PFSK-1 (cell line): Measurements from ENCODE around the gene RIBC1.

Source experiments
- FOXP2 ChIP-seq: optimal IDR thresholded peaks from 2 replicates; pipeline ENCODE3; 2011; ENCODE audit warnings: borderline replicate concordance, control low read depth, inconsistent platforms; ENCODE audit not compliant: insufficient read depth; ENCODE audit errors: extremely low read length, extremely low read depth
- POLR2AphosphoS5 ChIP-seq: IDR thresholded peaks from 2 replicates; pipeline ENCODE4 v1.6.1; 2012; ENCODE audit warnings: low read depth, mild to moderate bottlenecking, control low read depth, low read length, moderate library complexity
- REST ChIP-seq, 2 experiments: IDR thresholded peaks; 2 replicates each; pipeline versions ENCODE4 v1.6.1 to v1.8.0; 2011 to 2012; ENCODE audit warnings: low read depth in 2 of 2, low read length in 2 of 2, control low read depth in 1 of 2, inconsistent platforms in 1 of 2, mild to moderate bottlenecking in 1 of 2, moderate library complexity in 1 of 2; ENCODE audit not compliant: insufficient read depth in 1 of 2
- SIN3A ChIP-seq: IDR thresholded peaks from 2 replicates; pipeline ENCODE4 v1.6.1; 2012; ENCODE audit warnings: mild to moderate bottlenecking, low read length, moderate library complexity, borderline replicate concordance; ENCODE audit not compliant: insufficient read depth
- TAF1 ChIP-seq: IDR thresholded peaks from 2 replicates; pipeline ENCODE4 v1.6.1; 2012; ENCODE audit warnings: low read length, control low read depth, borderline replicate concordance; ENCODE audit not compliant: insufficient read depth

The RIBC1 gene

GRCh38 chrX:53445977-53446376 lies 23.3 kb downstream of the RIBC1 start:
- TF ChIP-seq TAF1 (no peak), POLR2AphosphoS5 (no peak), SIN3A (no peak), REST (IDR thresholded peaks at IDR 0.05; ENCODE audit: insufficient read depth in 1 of 2, low read depth in 2 of 2, low read length in 2 of 2) (no peak), FOXP2 (no peak)

GRCh38 chrX:53447441-53447840 lies 24.8 kb downstream of the RIBC1 start:
- TF ChIP-seq TAF1 = no peak

- no peak for TF ChIP-seq REST (IDR thresholded peaks at IDR 0.05; ENCODE audit: insufficient read depth in 1 of 2, low read depth in 2 of 2, low read length in 2 of 2)
- TF ChIP-seq FOXP2 = no peak
- no peak for TF ChIP-seq POLR2AphosphoS5
- no peak for TF ChIP-seq SIN3A
- no peak for TF ChIP-seq TAF1
Measured at GRCh38 chrX:53449632-53450031, 27.0 kb downstream of the RIBC1 start.

GRCh38 chrX:53452812-53453211 lies 30.1 kb downstream of the RIBC1 start:
- no peak for TF ChIP-seq FOXP2
- TF ChIP-seq TAF1 = no peak
- no peak for TF ChIP-seq REST (IDR thresholded peaks at IDR 0.05; ENCODE audit: insufficient read depth in 1 of 2, low read depth in 2 of 2, low read length in 2 of 2)
- no peak for TF ChIP-seq SIN3A
- no peak for TF ChIP-seq POLR2AphosphoS5

GRCh38 chrX:53456254-53456653 lies 33.6 kb downstream of the RIBC1 start:
- no peak for TF ChIP-seq SIN3A
- TF ChIP-seq POLR2AphosphoS5 = no peak
- TF ChIP-seq FOXP2 = no peak
- TF ChIP-seq REST (IDR thresholded peaks at IDR 0.05; ENCODE audit: insufficient read depth in 1 of 2, low read depth in 2 of 2, low read length in 2 of 2) = no peak
- TF ChIP-seq TAF1 = no peak
